ENCODE measurements around the gene MEF2C. TPM values are rescaled to one million over a fixed set of nuclear protein-coding genes. Genes with fewer than 3 reads are reported as not detected.
"Not testable (repeated sequence)": the region's sequence is repeated elsewhere in the genome, so short reads cannot be mapped to it uniquely, and the experiment has no call there.

Gene MEF2C
- total RNA-seq, 3 donors from 2014 or later (not counting 1 experiment from before 2014, with no cell fraction given): 9.2 to 22.0 (median 18.3) TPM

DNA sequence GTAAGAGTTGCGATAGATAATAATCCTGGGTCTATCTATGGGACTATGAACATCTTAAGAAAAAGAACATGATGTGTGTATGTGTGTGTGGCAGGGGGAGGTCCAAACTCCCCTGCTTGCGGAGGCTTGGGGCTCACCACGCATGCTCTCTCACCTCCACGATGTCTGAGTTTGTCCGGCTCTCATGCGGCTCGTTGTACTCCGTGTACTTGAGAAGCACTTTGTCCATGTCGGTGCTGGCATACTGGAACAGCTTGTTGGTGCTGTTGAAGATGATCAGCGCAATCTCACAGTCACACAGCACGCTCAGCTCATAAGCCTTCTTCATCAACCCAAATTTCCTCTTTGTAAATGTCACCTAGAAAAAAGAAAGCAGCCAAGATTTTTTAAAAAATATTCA is 78.5 kb downstream of the MEF2C start:
- no peaks in the 10 kb centered on the region for H3K4me1 Mint-ChIP-seq
- no peaks in the 10 kb centered on the region for H3K36me3 Mint-ChIP-seq
- H3K9me3 Mint-ChIP-seq: no peaks in the 10 kb centered on the region
- no peak overlapping the region for H3K4me3 Mint-ChIP-seq
- Histone ChIP-seq H3K36me3 (ENCODE audit: control insufficient read depth, insufficient read depth, low read length) (peaks cover 2% of the 10 kb centered on the region), H3K27ac (ENCODE audit: low read length) (no peak overlapping the region), H3K27me3 (ENCODE audit: control insufficient read depth, insufficient read depth, low read length) (no peaks in the 10 kb centered on the region), H3K9me3 (ENCODE audit: control insufficient read depth, insufficient read depth, low read length) (no peaks in the 10 kb centered on the region), H3K4me1 (ENCODE audit: control insufficient read depth, insufficient read depth, low read length) (no peaks in the 10 kb centered on the region), H3K4me3 (ENCODE audit: low read length) (no peak overlapping the region)
- DNase-seq (no peak), ATAC-seq (no peak)
- TF ChIP-seq, protein P1, sequence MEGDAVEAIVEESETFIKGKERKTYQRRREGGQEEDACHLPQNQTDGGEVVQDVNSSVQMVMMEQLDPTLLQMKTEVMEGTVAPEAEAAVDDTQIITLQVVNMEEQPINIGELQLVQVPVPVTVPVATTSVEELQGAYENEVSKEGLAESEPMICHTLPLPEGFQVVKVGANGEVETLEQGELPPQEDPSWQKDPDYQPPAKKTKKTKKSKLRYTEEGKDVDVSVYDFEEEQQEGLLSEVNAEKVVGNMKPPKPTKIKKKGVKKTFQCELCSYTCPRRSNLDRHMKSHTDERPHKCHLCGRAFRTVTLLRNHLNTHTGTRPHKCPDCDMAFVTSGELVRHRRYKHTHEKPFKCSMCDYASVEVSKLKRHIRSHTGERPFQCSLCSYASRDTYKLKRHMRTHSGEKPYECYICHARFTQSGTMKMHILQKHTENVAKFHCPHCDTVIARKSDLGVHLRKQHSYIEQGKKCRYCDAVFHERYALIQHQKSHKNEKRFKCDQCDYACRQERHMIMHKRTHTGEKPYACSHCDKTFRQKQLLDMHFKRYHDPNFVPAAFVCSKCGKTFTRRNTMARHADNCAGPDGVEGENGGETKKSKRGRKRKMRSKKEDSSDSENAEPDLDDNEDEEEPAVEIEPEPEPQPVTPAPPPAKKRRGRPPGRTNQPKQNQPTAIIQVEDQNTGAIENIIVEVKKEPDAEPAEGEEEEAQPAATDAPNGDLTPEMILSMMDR (IDR thresholded peaks at IDR 0.05): no peak
- intact Hi-C loops (cut with micrococcal nuclease): no loop called here
- H3K27me3 Mint-ChIP-seq (ENCODE audit: low read depth in 2 of 2): no peaks in the 10 kb centered on the region
- no peak overlapping the region for H3K27ac Mint-ChIP-seq
- 98% methylated on average over 11 of the region's 11 CpGs for WGBS (ENCODE audit: insufficient coverage)

- TF ChIP-seq, protein P1 (IDR thresholded peaks at IDR 0.05): no peak
- H3K4me3 ChIP-seq (ENCODE audit: low read length): no peak overlapping the region
- no peaks in the 10 kb centered on the region for H3K27me3 Mint-ChIP-seq (ENCODE audit: low read depth in 2 of 2)
- 90% methylated on average over 1 of the region's 1 CpG for WGBS (ENCODE audit: insufficient coverage)
- H3K4me1 Mint-ChIP-seq: no peaks in the 10 kb centered on the region
- no peaks in the 10 kb centered on the region for H3K36me3 Mint-ChIP-seq
- H3K27me3 ChIP-seq (ENCODE audit: control insufficient read depth, insufficient read depth, low read length): no peaks in the 10 kb centered on the region
- ATAC-seq: no peak
- H3K27ac ChIP-seq (ENCODE audit: low read length): no peak overlapping the region
- intact Hi-C loops (cut with micrococcal nuclease): no loop called here
- peaks cover 0 to under 1% of the 10 kb centered on the region in 2 donors for H3K9me3 Mint-ChIP-seq
- H3K9me3 ChIP-seq (ENCODE audit: control insufficient read depth, insufficient read depth, low read length): no peaks in the 10 kb centered on the region
- no peak overlapping the region for H3K27ac Mint-ChIP-seq
- no peak overlapping the region for H3K4me3 Mint-ChIP-seq
- peaks cover 2% of the 10 kb centered on the region for H3K36me3 ChIP-seq (ENCODE audit: control insufficient read depth, insufficient read depth, low read length)
- DNase-seq: no peak
- no peaks in the 10 kb centered on the region for H3K4me1 ChIP-seq (ENCODE audit: control insufficient read depth, insufficient read depth, low read length)
These were observed 79.7 kb downstream of the MEF2C start for GRCh38 chr5:88803309-88803708.

DNA sequence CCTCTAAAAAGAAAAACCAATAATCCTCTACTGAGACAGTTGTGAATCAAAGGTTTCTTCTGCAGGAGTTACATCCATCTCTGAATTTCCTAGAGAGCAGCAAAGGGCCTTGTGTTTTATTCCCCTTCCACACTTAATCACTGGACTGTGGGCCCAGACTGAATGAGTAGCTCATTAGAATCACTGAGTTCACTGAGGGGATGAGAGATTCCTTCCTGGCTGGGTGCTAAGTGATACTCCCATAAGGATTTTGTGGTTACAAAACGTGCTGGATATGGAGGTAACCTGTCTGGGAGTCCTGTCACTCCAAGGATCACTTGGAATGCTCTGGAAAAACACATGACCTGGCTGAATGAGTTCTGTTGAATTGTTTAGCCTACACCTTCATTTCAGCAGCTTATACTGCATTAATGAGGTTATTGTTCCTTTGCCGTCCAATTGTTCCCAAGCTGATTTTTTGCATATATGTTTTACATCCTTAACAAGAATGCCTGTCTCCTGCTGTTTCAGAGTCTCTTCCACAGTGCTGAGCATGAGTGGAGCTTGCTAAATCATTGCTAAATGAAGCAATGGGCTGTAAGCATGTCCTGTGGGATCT is 82.9 kb downstream of the MEF2C start:
- TF ChIP-seq, protein P1 (IDR thresholded peaks at IDR 0.05): no peak
- intact Hi-C loops (cut with micrococcal nuclease): no loop called here
- H3K36me3 Mint-ChIP-seq: no peaks in the 10 kb centered on the region
- no peak overlapping the region for H3K4me3 Mint-ChIP-seq
- no peaks in the 10 kb centered on the region for H3K4me1 Mint-ChIP-seq
- DNase-seq (no peak), ATAC-seq (no peak)
- H3K27ac Mint-ChIP-seq: no peak overlapping the region
- no peak overlapping the region for H3K4me3 ChIP-seq (ENCODE audit: low read length)
- no peak overlapping the region for H3K27ac ChIP-seq (ENCODE audit: low read length)
- WGBS (ENCODE audit: insufficient coverage): 95% methylated on average over 2 of the region's 2 CpGs
- H3K27me3 Mint-ChIP-seq (ENCODE audit: low read depth in 2 of 2): no peaks in the 10 kb centered on the region
- H3K9me3 ChIP-seq (ENCODE audit: control insufficient read depth, insufficient read depth, low read length): no peaks in the 10 kb centered on the region
- peaks cover 0 to 2% of the 10 kb centered on the region in 2 donors for H3K9me3 Mint-ChIP-seq
- peaks cover 2% of the 10 kb centered on the region for H3K36me3 ChIP-seq (ENCODE audit: control insufficient read depth, insufficient read depth, low read length)
- no peaks in the 10 kb centered on the region for H3K4me1 ChIP-seq (ENCODE audit: control insufficient read depth, insufficient read depth, low read length)
- no peaks in the 10 kb centered on the region for H3K27me3 ChIP-seq (ENCODE audit: control insufficient read depth, insufficient read depth, low read length)

DNA sequence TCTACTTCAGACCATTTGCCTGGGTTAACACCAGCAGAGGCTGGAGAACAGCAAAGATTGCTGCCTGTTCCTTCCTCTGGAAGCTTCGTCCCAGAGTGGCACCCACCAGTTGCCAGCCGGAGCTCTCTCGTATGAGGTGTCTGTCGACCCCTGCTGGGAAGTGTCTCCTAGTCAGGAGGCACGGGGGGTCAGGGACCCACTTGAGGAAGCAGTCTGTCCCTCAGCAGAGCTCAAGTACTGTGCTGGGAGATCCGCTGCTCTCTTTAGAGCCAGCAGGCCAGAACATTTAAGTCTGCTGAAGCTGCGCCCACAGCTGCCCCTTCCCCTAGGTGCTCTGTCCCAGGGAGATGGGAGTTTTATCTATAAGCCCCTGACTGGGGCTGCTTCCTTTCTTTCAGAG is 84.1 kb downstream of the MEF2C start:
- WGBS (ENCODE audit: insufficient coverage): 93% methylated on average over 7 of the region's 7 CpGs
- H3K36me3 Mint-ChIP-seq; ATAC-seq; H3K4me1 Mint-ChIP-seq; H3K4me3 Mint-ChIP-seq; H3K9me3 ChIP-seq (ENCODE audit: control insufficient read depth, insufficient read depth, low read length); H3K9me3 Mint-ChIP-seq; H3K27ac Mint-ChIP-seq; H3K4me1 ChIP-seq (ENCODE audit: control insufficient read depth, insufficient read depth, low read length); H3K36me3 ChIP-seq (ENCODE audit: control insufficient read depth, insufficient read depth, low read length); H3K27me3 ChIP-seq (ENCODE audit: control insufficient read depth, insufficient read depth, low read length); H3K27me3 Mint-ChIP-seq (ENCODE audit: low read depth in 2 of 2); DNase-seq; H3K27ac ChIP-seq (ENCODE audit: low read length); H3K4me3 ChIP-seq (ENCODE audit: low read length); intact Hi-C loops (cut with micrococcal nuclease): not testable (repeated sequence)

GRCh38 chr5:88793797-88794196 is 89.2 kb downstream of the MEF2C start:
- ATAC-seq; H3K4me3 ChIP-seq (ENCODE audit: low read length); H3K9me3 Mint-ChIP-seq; H3K27ac Mint-ChIP-seq; H3K4me1 ChIP-seq (ENCODE audit: control insufficient read depth, insufficient read depth, low read length); intact Hi-C loops (cut with micrococcal nuclease); H3K36me3 ChIP-seq (ENCODE audit: control insufficient read depth, insufficient read depth, low read length); H3K36me3 Mint-ChIP-seq; H3K27ac ChIP-seq (ENCODE audit: low read length); H3K9me3 ChIP-seq (ENCODE audit: control insufficient read depth, insufficient read depth, low read length); H3K4me1 Mint-ChIP-seq; H3K27me3 ChIP-seq (ENCODE audit: control insufficient read depth, insufficient read depth, low read length); H3K4me3 Mint-ChIP-seq; DNase-seq; H3K27me3 Mint-ChIP-seq (ENCODE audit: low read depth in 2 of 2): not testable (repeated sequence)
- 100% methylated on average over 1 of the region's 3 CpGs for WGBS (ENCODE audit: insufficient coverage)

Data from natural killer cell (primary cell).